Activated T-cell treated with anti-CD3 and anti-CD28 coated beads, Interleukin-2, amount 50 U/mL, for 4 hours (primary cell): ENCODE data around the gene GRHPR. TPM values are rescaled to one million over a fixed set of nuclear protein-coding genes. Genes with fewer than 3 reads are reported as not detected.
A peak's percentile ranks its signal among the peaks of the same experiment; 100 is the strongest.
"Not testable (repeated sequence)": the region's sequence is repeated elsewhere in the genome, so short reads cannot be mapped to it uniquely, and the experiment has no call there.

ENCODE experiments used
- ATAC-seq, 2 donors: fragments of 200-7000 bp; cut with Tn5 transposase; one replicate each; pipeline ENCODE4 v1.10.0; 2021
- DNase-seq: peaks from one replicate; pipeline ENCODE4 v3.0.0-alpha.2; 2020
- H3K27me3 Mint-ChIP-seq: one replicate; pipeline ENCODE4 v1.8.0; 2021; ENCODE audit warnings: low read depth, mixed read lengths
- H3K36me3 Mint-ChIP-seq: one replicate; pipeline ENCODE4 v1.8.0; 2022; ENCODE audit warnings: mixed read lengths; ENCODE audit not compliant: insufficient read depth
- H3K4me1 Mint-ChIP-seq: one replicate; pipeline ENCODE4 v1.8.0; 2021; ENCODE audit warnings: low read depth, mixed read lengths
- H3K4me3 Mint-ChIP-seq: one replicate; pipeline ENCODE4 v1.8.0; 2021; ENCODE audit warnings: mild to moderate bottlenecking, moderate library complexity, mixed read lengths
- H3K9me3 Mint-ChIP-seq: one replicate; pipeline ENCODE4 v1.8.0; 2021; ENCODE audit warnings: mixed read lengths
- total RNA-seq, 3 donors: library from RNA; stranded (reverse); gene quantifications; one replicate each; pipeline ENCODE4 v1.2.1, GENCODE V29; 2021

Gene GRHPR
- total RNA-seq, 3 donors from 2014 or later, result 52.8 to 79.1 (median 64.4) TPM

- Mint-ChIP-seq H3K4me3 (no peak overlapping the region), H3K36me3 (peaks cover 6% of the 10 kb centered on the region), H3K9me3 (no peaks in the 10 kb centered on the region), H3K27me3 (no peaks in the 10 kb centered on the region), H3K4me1 (peaks cover 52% of the 10 kb centered on the region)
- ATAC-seq (no peak), DNase-seq (no peak)
Observed at GRCh38 chr9:37456817-37457216, 34.3 kb downstream of the GRHPR start.

- no peaks in the 10 kb centered on the region for H3K9me3 Mint-ChIP-seq
- H3K27me3 Mint-ChIP-seq, result no peaks in the 10 kb centered on the region
- no peak for DNase-seq
- no peak for ATAC-seq
- H3K4me1 Mint-ChIP-seq, result peaks cover 39% of the 10 kb centered on the region
- H3K4me3 Mint-ChIP-seq, result peak overlapping the region; percentile 92
- peaks cover 10% of the 10 kb centered on the region for H3K36me3 Mint-ChIP-seq
Observed at GRCh38 chr9:37464006-37464405, 41.5 kb downstream of the GRHPR start.

- H3K9me3 Mint-ChIP-seq, result no peaks in the 10 kb centered on the region
- H3K36me3 Mint-ChIP-seq, result peaks cover 10% of the 10 kb centered on the region
- H3K4me1 Mint-ChIP-seq, result peaks cover 39% of the 10 kb centered on the region
- DNase-seq (peak; percentile 53), ATAC-seq (peak; percentile 53 to 55)
- H3K27me3 Mint-ChIP-seq, result no peaks in the 10 kb centered on the region
- H3K4me3 Mint-ChIP-seq, result peak overlapping the region; percentile 92
Observed at GRCh38 chr9:37464426-37465248, 42.1 kb downstream of the GRHPR start.

DNA sequence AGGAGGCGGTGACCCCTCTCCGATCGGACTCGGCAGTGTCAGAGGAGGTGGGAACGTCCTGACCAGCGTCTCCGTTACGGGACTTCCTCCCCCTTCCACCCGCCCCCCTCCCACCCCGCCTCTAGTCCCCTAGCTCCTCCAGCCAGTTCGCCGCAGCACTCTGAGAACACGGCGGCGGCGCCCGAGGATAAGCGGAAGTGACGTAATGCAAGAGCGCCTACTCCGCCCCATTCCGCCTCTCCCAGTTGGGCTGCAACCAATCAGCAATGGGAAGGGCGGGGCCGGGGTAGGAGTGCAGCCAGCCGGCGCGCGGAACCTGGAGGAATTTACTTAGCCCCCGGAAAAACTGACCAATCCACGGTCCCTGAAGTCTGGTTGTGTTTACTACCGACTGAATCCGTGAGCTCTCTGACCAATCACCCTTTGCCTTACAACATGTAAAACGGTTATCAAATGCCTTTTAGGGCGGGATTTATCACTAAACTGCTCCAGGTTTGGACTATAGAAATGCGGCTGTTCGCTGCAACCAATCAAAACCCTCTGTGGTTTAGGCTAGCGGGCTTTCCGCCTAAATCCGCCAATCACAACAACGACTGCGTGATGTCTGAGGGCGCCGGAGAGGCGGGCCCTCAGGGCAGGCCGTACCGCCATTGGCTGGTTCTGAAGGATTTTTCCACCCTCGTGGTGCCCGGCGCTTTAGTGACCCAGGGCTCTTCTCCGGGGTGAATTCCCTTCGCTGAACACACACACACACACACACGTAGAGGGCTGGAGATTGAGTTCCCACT, 42.9 kb downstream of the GRHPR start, which contains the start of gene ZBTB5:
TSS of gene ZBTB5 (minus strand) at position 202 of the 788 bp plus-strand sequence. CDS start 22,899 bp downstream, outside the sequence.
- Mint-ChIP-seq H3K36me3 (peaks cover 10% of the 10 kb centered on the region), H3K9me3 (no peaks in the 10 kb centered on the region), H3K4me3 (peak within 1 kb of the TSS; percentile 92), H3K27me3 (no peaks in the 10 kb centered on the region), H3K4me1 (peaks cover 39% of the 10 kb centered on the region)
- DNase-seq (peak; percentile 98), ATAC-seq (peak; percentile 83 to 84)

GRCh38 chr9:37466037-37466709, 43.7 kb downstream of the GRHPR start:
- no peaks in the 10 kb centered on the region for H3K27me3 Mint-ChIP-seq
- ATAC-seq (no peak), DNase-seq (no peak)
- peaks cover 10% of the 10 kb centered on the region for H3K36me3 Mint-ChIP-seq
- H3K9me3 Mint-ChIP-seq, result no peaks in the 10 kb centered on the region
- H3K4me1 Mint-ChIP-seq, result peaks cover 36% of the 10 kb centered on the region
- H3K4me3 Mint-ChIP-seq, result peak overlapping the region; percentile 92

GRCh38 chr9:37467530-37467929, 45.0 kb downstream of the GRHPR start:
- not testable (repeated sequence) for H3K27me3 Mint-ChIP-seq, H3K36me3 Mint-ChIP-seq, ATAC-seq, H3K4me3 Mint-ChIP-seq, H3K9me3 Mint-ChIP-seq, DNase-seq
- H3K4me1 Mint-ChIP-seq, result peaks cover 37% of the 10 kb centered on the region

DNA sequence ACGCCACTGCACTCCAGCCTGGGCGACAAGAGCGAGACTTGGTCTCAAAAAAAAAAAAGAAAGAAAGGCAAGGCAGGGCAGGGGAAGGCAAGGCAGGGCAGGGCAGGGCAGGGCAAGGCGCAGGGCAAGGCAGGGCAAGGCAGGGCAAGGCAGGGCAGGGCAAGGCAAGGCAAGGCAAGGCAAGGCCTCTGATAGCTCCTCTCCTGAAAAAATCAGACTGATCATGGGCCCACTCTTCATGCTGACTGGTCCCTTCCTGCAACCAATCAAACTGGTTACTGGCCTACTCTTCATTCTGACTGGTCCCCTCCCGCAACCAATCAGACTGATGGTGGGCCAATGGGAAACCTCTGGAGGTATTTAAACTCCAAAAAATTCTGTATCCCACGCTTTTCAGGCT, 46.1 kb downstream of the GRHPR start:
- Mint-ChIP-seq H3K4me3 (no peak overlapping the region), H3K4me1 (peaks cover 27% of the 10 kb centered on the region), H3K27me3 (no peaks in the 10 kb centered on the region), H3K36me3 (peaks cover 2% of the 10 kb centered on the region), H3K9me3 (no peaks in the 10 kb centered on the region)
- no peak for ATAC-seq
- no peak for DNase-seq

DNA sequence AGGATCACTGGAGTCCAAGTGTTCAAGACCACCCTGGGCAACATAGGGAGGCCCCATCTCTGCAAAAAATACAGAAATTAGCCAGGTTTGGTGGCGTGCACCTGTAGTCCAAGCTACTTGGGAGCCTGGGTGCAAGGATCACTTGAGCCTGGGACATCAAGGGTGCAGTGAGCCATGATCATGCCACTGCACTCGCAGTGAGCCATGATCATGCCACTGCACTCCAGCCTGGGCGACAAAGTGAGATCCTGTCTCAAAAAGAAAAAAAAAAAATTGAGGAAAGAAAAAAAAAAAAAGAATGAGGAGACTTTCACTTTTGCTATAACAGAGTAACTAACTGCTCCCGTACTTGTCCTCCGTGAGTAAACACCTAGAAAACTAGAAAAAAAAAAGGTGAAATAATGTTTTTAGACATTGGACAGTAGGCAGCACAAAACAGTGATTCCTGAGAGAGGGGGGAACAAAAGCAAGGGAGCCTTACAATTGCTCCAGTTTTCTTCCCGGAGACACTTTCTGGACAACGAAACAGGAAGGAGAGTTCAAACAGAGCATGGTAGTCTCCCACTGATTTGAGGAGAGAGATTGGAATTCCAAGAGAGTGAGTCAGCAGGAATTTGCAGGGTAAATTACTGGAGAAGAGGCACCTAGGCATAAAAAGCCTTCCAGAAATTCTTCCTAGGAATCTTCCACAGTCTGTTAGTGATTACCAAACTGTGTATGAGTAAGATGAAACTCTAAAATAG, 49.6 kb downstream of the GRHPR start:
- ATAC-seq (no peak), DNase-seq (no peak)
- H3K27me3 Mint-ChIP-seq, result peaks cover 5% of the 10 kb centered on the region
- peak overlapping the region; percentile 70 for H3K4me3 Mint-ChIP-seq
- peaks cover 10% of the 10 kb centered on the region for H3K4me1 Mint-ChIP-seq
- peaks cover 3% of the 10 kb centered on the region for H3K9me3 Mint-ChIP-seq
- H3K36me3 Mint-ChIP-seq, result no peaks in the 10 kb centered on the region

GRCh38 chr9:37473982-37474381, 51.5 kb downstream of the GRHPR start:
- H3K36me3 Mint-ChIP-seq, ATAC-seq, H3K9me3 Mint-ChIP-seq, H3K4me1 Mint-ChIP-seq, H3K4me3 Mint-ChIP-seq, DNase-seq, H3K27me3 Mint-ChIP-seq: not testable (repeated sequence)

GRCh38 chr9:37474438-37474837, 51.9 kb downstream of the GRHPR start:
- Mint-ChIP-seq H3K4me3 (no peak overlapping the region), H3K9me3 (peaks cover 3% of the 10 kb centered on the region), H3K36me3 (no peaks in the 10 kb centered on the region), H3K27me3 (peaks cover 9% of the 10 kb centered on the region), H3K4me1 (peaks cover 10% of the 10 kb centered on the region)
- ATAC-seq, result no peak
- DNase-seq, result no peak

- H3K27me3 Mint-ChIP-seq, result peaks cover 21% of the 10 kb centered on the region
Observed at GRCh38 chr9:37476930-37477329, 54.4 kb downstream of the GRHPR start.

GRCh38 chr9:37477443-37477842, 54.9 kb downstream of the GRHPR start:
- not testable (repeated sequence) for H3K9me3 Mint-ChIP-seq, ATAC-seq, H3K4me3 Mint-ChIP-seq, DNase-seq, H3K4me1 Mint-ChIP-seq, H3K36me3 Mint-ChIP-seq
- peaks cover 21% of the 10 kb centered on the region for H3K27me3 Mint-ChIP-seq

More at GRCh38 chr9:37476930-37477329, 54.4 kb downstream of the GRHPR start:
- ATAC-seq, result no peak
- H3K4me3 Mint-ChIP-seq, result no peak overlapping the region
- peaks cover 6% of the 10 kb centered on the region for H3K4me1 Mint-ChIP-seq
- DNase-seq, result no peak
- H3K9me3 Mint-ChIP-seq, result peaks cover 3% of the 10 kb centered on the region
- H3K36me3 Mint-ChIP-seq, result no peaks in the 10 kb centered on the region

GRCh38 chr9:37477987-37478619, 55.6 kb downstream of the GRHPR start:
- not testable (repeated sequence) for H3K4me3 Mint-ChIP-seq, H3K4me1 Mint-ChIP-seq, DNase-seq, H3K36me3 Mint-ChIP-seq, H3K9me3 Mint-ChIP-seq, ATAC-seq
- peaks cover 21% of the 10 kb centered on the region for H3K27me3 Mint-ChIP-seq
